ENCODE results near the gene DNAI2. TPM values are rescaled to one million over a fixed set of nuclear protein-coding genes. Genes with fewer than 3 reads are reported as not detected.

The DNAI2 gene
- total RNA-seq, 1 donor from 2014 or later = not detected

GRCh38 chr17:74290340-74290739 is 16.3 kb downstream of the DNAI2 start:
- Mint-ChIP-seq H3K27me3 (ENCODE audit: low read depth) (no peaks in the 10 kb centered on the region), H3K4me1 (peaks cover 15% of the 10 kb centered on the region), H3K27ac (ENCODE audit: unreplicated experiment) (no peak overlapping the region), H3K4me3 (no peak overlapping the region), H3K9me3 (no peaks in the 10 kb centered on the region), H3K36me3 (ENCODE audit: low read depth) (no peaks in the 10 kb centered on the region)
- TF ChIP-seq CTCF (conservative IDR thresholded peaks at IDR 0.05) = no peak
- no peak for DNase-seq (ENCODE audit: low read depth, low spot score)

- DNase-seq (ENCODE audit: low read depth, low spot score) = no peak
- Mint-ChIP-seq H3K27ac (ENCODE audit: unreplicated experiment) (no peak overlapping the region), H3K36me3 (ENCODE audit: low read depth) (no peaks in the 10 kb centered on the region), H3K4me1 (peaks cover 26% of the 10 kb centered on the region), H3K27me3 (ENCODE audit: low read depth) (no peaks in the 10 kb centered on the region), H3K4me3 (no peak overlapping the region), H3K9me3 (no peaks in the 10 kb centered on the region)
- TF ChIP-seq CTCF (conservative IDR thresholded peaks at IDR 0.05) = no peak
Measured at GRCh38 chr17:74292495-74292894, 18.5 kb downstream of the DNAI2 start.

- Mint-ChIP-seq H3K36me3 (ENCODE audit: low read depth) (no peaks in the 10 kb centered on the region), H3K9me3 (no peaks in the 10 kb centered on the region), H3K4me3 (no peak overlapping the region), H3K4me1 (peaks cover 21% of the 10 kb centered on the region), H3K27me3 (ENCODE audit: low read depth) (peaks cover 10% of the 10 kb centered on the region), H3K27ac (ENCODE audit: unreplicated experiment) (no peak overlapping the region)
- no peak for TF ChIP-seq CTCF (conservative IDR thresholded peaks at IDR 0.05)
- no peak for DNase-seq (ENCODE audit: low read depth, low spot score)
Measured at GRCh38 chr17:74295625-74296547, 21.9 kb downstream of the DNAI2 start.

- H3K4me1 Mint-ChIP-seq = peaks cover 21% of the 10 kb centered on the region
- no peak overlapping the region for H3K4me3 Mint-ChIP-seq
- TF ChIP-seq CTCF (conservative IDR thresholded peaks at IDR 0.05) = peak; percentile 68
- H3K27ac Mint-ChIP-seq (ENCODE audit: unreplicated experiment) = no peak overlapping the region
- H3K36me3 Mint-ChIP-seq (ENCODE audit: low read depth) = no peaks in the 10 kb centered on the region
- H3K9me3 Mint-ChIP-seq = no peaks in the 10 kb centered on the region
- H3K27me3 Mint-ChIP-seq (ENCODE audit: low read depth) = peaks cover 10% of the 10 kb centered on the region
- DNase-seq (ENCODE audit: low read depth, low spot score) = peak; percentile 60
Measured at GRCh38 chr17:74296548-74296936, 22.5 kb downstream of the DNAI2 start.

- DNase-seq (ENCODE audit: low read depth, low spot score) = no peak
- Mint-ChIP-seq H3K27ac (ENCODE audit: unreplicated experiment) (no peak overlapping the region), H3K4me3 (no peak overlapping the region), H3K36me3 (ENCODE audit: low read depth) (no peaks in the 10 kb centered on the region), H3K4me1 (peaks cover 21% of the 10 kb centered on the region), H3K27me3 (ENCODE audit: low read depth) (peaks cover 10% of the 10 kb centered on the region), H3K9me3 (no peaks in the 10 kb centered on the region)
- TF ChIP-seq CTCF (conservative IDR thresholded peaks at IDR 0.05) = no peak
Measured at GRCh38 chr17:74297941-74298340, 23.9 kb downstream of the DNAI2 start.
